Anterior cingulate cortex (tissue), 58 donors: Measurements from ENCODE around the gene LCLAT1.
"Not testable (repeated sequence)": the region's sequence is repeated elsewhere in the genome, so short reads cannot be mapped to it uniquely, and the experiment has no call there.

Experiments used
- DNase-seq, 58 donors: peaks; one replicate each; lab custom pipeline; 2025; lab: John Stamatoyannopoulos, UW

The LCLAT1 gene

GRCh38 chr2:30627151-30627550 is 180.1 kb downstream of the LCLAT1 start:
- no peak for DNase-seq

DNA sequence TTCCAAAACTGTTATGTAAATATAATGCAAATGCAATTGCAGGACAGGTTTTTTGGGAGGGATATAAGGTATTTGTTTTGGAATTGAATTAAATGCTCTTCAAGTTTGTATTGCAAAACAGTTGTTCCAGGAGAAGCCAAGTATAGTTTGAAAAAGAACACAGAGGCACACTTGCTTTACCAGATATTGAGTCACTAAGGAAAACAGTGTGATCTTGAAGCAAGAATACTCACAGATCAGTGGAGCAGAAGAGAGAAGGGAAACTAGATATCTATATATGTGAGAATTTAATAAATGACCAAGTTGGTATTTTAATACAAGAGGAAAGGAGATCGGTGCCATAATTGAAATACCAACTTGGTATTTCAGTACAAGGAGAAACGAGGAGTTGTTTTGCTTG is 181.3 kb downstream of the LCLAT1 start:
- DNase-seq: no peak

DNA sequence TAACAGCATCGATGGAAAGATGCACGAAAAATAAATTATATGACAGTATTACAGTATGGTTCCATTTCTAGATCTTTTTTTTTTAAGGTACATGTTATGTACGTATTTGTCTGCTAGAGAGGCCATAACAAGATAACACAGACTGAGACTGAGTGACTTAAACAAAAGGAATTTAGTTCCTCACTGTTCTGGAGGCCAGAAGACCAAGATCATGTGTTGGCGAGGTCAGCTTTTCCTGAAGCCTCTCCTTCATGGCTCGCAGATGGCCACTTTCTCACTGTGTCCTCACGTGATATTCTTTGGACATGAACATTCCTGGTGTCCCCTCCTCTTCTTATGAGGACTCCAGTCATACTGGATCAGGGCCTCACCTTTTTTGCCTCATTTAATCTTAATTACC is 182.8 kb downstream of the LCLAT1 start:
- DNase-seq: no peak

- no peak for DNase-seq
These were observed 184.1 kb downstream of the LCLAT1 start for GRCh38 chr2:30631051-30631671.

DNA sequence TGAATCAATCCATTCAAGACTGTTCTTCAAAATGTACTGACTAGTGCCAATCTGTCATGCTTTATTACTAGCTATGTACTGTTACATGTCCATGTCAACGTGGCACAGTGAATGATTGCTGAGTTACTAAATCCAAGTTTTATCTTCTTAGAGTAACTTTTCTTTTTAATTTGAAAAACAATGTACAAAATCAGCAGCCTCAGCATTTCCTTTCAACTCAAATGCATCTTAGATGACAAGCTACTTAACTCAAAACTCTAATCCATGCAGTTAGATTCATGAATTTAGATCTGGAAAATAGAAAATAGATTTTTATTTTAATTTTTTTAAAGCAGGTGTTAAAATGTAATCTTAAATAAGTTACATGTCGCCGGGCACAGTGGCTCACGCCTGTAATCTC is 186.0 kb downstream of the LCLAT1 start:
- DNase-seq: no peak

GRCh38 chr2:30636311-30636710 is 189.3 kb downstream of the LCLAT1 start:
- DNase-seq: no peak

DNA sequence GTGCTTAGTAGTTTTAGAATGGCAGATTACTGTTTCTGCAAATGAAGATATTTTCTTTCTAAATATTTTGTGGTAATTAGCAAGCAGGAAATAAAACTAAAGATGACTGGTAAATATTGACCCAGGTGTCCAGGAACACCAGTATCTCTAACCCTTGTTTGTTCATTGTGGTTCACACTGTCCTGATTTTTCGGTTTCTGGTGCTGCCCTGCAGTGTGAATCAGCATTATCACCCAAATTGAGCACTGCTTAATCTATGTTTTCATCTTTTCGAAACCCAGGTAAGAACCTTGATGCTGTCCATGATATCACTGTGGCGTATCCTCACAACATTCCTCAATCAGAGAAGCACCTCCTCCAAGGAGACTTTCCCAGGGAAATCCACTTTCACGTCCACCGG is 192.8 kb downstream of the LCLAT1 start:
- no peak for DNase-seq

- DNase-seq: no peak
These were observed 194.8 kb downstream of the LCLAT1 start for GRCh38 chr2:30641765-30642345.

- DNase-seq: not testable (repeated sequence)
These were observed 196.0 kb downstream of the LCLAT1 start for GRCh38 chr2:30643013-30643412.

GRCh38 chr2:30643674-30644073 is 196.6 kb downstream of the LCLAT1 start:
- DNase-seq: no peak

GRCh38 chr2:30645081-30645744 is 198.2 kb downstream of the LCLAT1 start:
- DNase-seq: no peak

DNA sequence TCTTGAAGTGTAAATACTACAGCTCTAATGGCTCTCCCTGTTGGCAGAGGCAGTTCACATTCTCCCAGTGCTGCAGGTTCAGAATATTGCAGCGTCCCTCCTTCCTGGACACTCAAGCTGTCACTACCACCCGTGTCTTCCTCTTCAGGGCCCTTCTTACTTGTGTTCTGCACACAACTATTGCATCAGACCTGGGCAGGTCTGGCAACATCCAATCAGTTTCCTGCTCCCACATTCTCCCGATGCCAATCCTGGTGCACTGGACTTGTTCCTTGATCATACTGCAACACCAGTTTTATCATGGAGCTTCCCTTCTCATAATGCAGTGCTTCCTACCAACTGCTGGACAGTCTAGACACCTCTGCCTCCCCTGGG is 198.7 kb downstream of the LCLAT1 start:
- DNase-seq: no peak

- DNase-seq: no peak
These were observed 200.9 kb downstream of the LCLAT1 start for GRCh38 chr2:30647752-30648457.

- DNase-seq: peak in 17 of 58 donors; percentile 2 to 50 (median 21)
These were observed 202.2 kb downstream of the LCLAT1 start for GRCh38 chr2:30649278-30649677.

- no peak for DNase-seq
These were observed 202.8 kb downstream of the LCLAT1 start for GRCh38 chr2:30649828-30650227.

DNA sequence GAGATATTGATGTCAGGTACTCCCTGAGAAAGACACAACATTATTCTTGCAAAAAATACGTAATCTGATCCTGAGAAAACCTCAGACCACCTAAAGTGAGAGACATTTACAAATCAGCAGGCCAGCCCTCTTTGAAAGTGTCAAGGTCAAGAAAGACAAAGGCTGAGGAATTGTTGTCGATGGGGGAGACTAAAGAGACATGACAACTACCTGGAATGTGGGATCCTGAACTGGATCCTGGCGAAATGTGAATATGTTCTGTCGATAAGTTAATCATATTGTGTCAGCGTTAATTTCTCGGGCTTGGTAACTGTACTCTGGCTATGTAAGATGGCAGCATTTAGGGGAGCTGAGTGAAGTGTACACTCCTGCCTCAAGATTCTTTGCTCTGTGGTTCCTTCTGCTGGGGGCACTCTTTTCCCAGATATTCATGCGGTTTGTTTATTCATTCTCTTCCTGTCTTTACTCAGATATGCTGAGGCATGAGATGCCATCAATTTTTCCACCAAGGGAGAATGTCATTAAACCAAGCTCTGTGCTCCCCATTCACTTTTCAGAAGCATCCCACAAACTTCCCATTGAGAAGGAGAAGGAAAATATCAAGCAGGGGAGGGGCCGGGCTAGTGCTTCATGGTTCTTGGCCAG is 205.3 kb downstream of the LCLAT1 start:
- DNase-seq: no peak

- no peak for DNase-seq
These were observed 206.8 kb downstream of the LCLAT1 start for GRCh38 chr2:30653847-30654246.

DNA sequence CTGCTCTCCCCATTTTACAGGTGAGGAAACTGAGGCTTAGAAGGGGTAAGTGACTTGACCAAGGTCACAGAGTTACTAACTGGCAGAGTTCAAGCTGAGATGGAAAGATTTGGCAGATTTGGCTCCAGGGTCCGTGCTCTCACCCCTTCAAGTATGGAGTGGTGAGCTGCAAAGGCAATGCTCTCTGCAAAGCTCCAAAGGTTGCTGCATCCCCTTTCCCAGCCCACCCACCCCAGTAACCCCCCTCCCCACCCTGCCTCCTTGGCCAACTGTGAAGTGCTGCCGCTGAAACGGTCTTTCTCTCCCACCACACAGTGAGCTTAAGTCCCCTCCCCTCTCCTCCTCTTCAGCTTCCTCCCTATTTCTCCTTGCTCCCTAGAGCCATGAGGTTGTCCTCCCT is 207.4 kb downstream of the LCLAT1 start:
- DNase-seq: no peak

- DNase-seq: no peak
These were observed 208.2 kb downstream of the LCLAT1 start for GRCh38 chr2:30655211-30655610.

DNA sequence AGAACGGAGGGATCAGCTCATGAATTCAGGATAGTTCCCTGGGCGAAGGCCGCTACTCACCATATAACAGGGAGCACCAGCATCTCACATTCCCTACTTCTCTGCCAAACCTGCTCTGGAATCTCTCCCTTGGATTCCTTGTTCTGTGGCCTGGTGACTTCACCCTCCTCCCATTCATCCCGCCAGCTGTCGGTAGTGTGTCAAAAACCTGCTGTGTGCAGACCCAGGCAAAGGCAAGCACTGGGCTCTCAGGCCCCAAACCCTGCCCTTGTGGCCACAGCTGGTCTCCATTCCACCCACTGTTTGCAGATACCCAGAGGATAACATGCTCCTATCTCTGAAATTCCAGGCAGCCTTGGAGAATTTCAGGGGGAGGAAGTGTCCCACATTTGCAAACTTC is 208.6 kb downstream of the LCLAT1 start:
- no peak for DNase-seq

DNA sequence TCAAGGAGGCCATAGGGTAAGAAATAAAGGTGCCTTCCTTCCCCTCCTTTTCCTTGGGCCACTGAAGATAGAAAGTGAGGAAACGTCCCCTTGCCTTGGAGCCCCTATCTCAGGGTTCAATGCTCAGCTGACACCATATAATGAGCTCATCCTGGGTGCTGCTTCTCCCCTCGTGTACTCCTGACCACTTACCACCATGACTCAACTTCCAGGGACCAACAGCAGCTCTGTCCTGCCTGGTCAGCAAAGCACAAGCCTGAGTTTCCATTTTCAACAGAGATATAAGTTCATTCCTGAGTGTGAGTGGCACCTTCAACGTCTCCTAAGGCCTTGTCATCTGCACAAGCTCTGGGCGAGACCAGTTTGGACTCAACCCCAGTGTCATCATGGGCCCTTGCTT is 209.0 kb downstream of the LCLAT1 start:
- DNase-seq: no peak
